Measurements from ENCODE around the gene CFAP100. TPM values are rescaled to one million over a fixed set of nuclear protein-coding genes. Genes with fewer than 3 reads are reported as not detected.
A peak's percentile ranks its signal among the peaks of the same experiment; 100 is the strongest.

CFAP100 gene
- polyA plus RNA-seq, 1 experiment, result not detected

GRCh38 chr3:126356373-126357264 is 38.1 kb upstream of the CFAP100 start:
- CTCF ChIA-PET, result no interaction called here
- H3K4me3 ChIP-seq (ENCODE audit: low read depth, low read length), result peak overlapping the region; percentile 52
- H3K9me3 ChIP-seq (ENCODE audit: control insufficient read depth, insufficient read depth, low read length), result no peaks in the 10 kb centered on the region; the same call in 1 of the 2 replicates
- H3K27ac ChIP-seq (ENCODE audit: low read depth, low read length), result no peak overlapping the region
- H3K27me3 ChIP-seq (ENCODE audit: control insufficient read depth, insufficient read depth, low read length), result peaks cover 38% of the 10 kb centered on the region
- POLR2A ChIA-PET, result interaction anchor here (0.5 to 1.4 kb wide), 2 partner anchors 66 to 89 kb away, joined by 3 to 5 read pairs; no protein-coding TSS in a partner anchor
- no peak for DNase-seq (ENCODE audit: low read depth, low spot score)
- TF ChIP-seq CTCF (IDR thresholded peaks at IDR 0.05; ENCODE audit: low read depth, low read length), result no peak

GRCh38 chr3:126357295-126358037 is 37.2 kb upstream of the CFAP100 start, which contains the start of gene KLF15:
Gene KLF15 (minus strand): TSS chr3:126357408. CDS start chr3:126352922, 4,486 bp downstream.
- POLR2A ChIA-PET, result interaction anchor here (0.5 to 1.4 kb wide), 2 partner anchors 67 to 90 kb away, joined by 3 to 5 read pairs; no protein-coding TSS in a partner anchor
- H3K4me3 ChIP-seq (ENCODE audit: low read depth, low read length), result peak within 1 kb of the TSS; percentile 64
- TF ChIP-seq CTCF (IDR thresholded peaks at IDR 0.05; ENCODE audit: low read depth, low read length), result no peak

GRCh38 chr3:126358038-126358815 is 36.5 kb upstream of the CFAP100 start:
- ChIA-PET POLR2A (interaction anchor here (1.4 kb wide), 1 partner anchor 91 kb away, joined by 3 read pairs; no protein-coding TSS in a partner anchor), CTCF (interaction anchor here (1.0 to 1.1 kb wide), 2 partner anchors 16 to 112 kb away, joined by 3 to 6 read pairs; no protein-coding TSS in a partner anchor)
- no peak for TF ChIP-seq CTCF (IDR thresholded peaks at IDR 0.05; ENCODE audit: low read depth, low read length)
- Histone ChIP-seq H3K4me3 (ENCODE audit: low read depth, low read length) (no peak overlapping the region), H3K27me3 (ENCODE audit: control insufficient read depth, insufficient read depth, low read length) (peaks cover 42% of the 10 kb centered on the region), H3K27ac (ENCODE audit: low read depth, low read length) (no peak overlapping the region), H3K9me3 (ENCODE audit: control insufficient read depth, insufficient read depth, low read length) (no peaks in the 10 kb centered on the region; the same call in 1 of the 2 replicates)
- DNase-seq (ENCODE audit: low read depth, low spot score), result no peak

More at GRCh38 chr3:126357295-126358037, 37.2 kb upstream of the CFAP100 start, which contains the start of gene KLF15:
- CTCF ChIA-PET, result interaction anchor here (1.1 kb wide), 1 partner anchor 111 kb away, joined by 6 read pairs; no protein-coding TSS in a partner anchor
- H3K9me3 ChIP-seq (ENCODE audit: control insufficient read depth, insufficient read depth, low read length), result no peaks in the 10 kb centered on the region; the same call in 1 of the 2 replicates
- no peak within 1 kb of the TSS for H3K27ac ChIP-seq (ENCODE audit: low read depth, low read length)
- DNase-seq (ENCODE audit: low read depth, low spot score), result peak; percentile 18
- peaks cover 39% of the 10 kb centered on the region for H3K27me3 ChIP-seq (ENCODE audit: control insufficient read depth, insufficient read depth, low read length)

- TF ChIP-seq CTCF (IDR thresholded peaks at IDR 0.05; ENCODE audit: low read depth, low read length), result no peak
- no peak overlapping the region for H3K27ac ChIP-seq (ENCODE audit: low read depth, low read length)
- POLR2A ChIA-PET, result no interaction called here
- H3K4me3 ChIP-seq (ENCODE audit: low read depth, low read length), result no peak overlapping the region
- H3K9me3 ChIP-seq (ENCODE audit: control insufficient read depth, insufficient read depth, low read length), result no peaks in the 10 kb centered on the region; the same call in 1 of the 2 replicates
- peaks cover 45% of the 10 kb centered on the region for H3K27me3 ChIP-seq (ENCODE audit: control insufficient read depth, insufficient read depth, low read length)
- DNase-seq (ENCODE audit: low read depth, low spot score), result no peak
- CTCF ChIA-PET, result interaction anchor here (1.0 kb wide), 1 partner anchor 16 kb away, joined by 3 read pairs; no protein-coding TSS in a partner anchor
Measured at GRCh38 chr3:126358816-126359181, 35.9 kb upstream of the CFAP100 start.

Data from AG04450 (cell line).